HG02943 (cell line): ENCODE measurements around the gene POPDC2.

ENCODE experiments used
- ATAC-seq: cut with Tn5 transposase; IDR thresholded peaks from one replicate; pipeline ENCODE4 v1.9.1; 2021; ENCODE audit warnings: mild to moderate bottlenecking, low read depth, moderate library complexity; ENCODE audit not compliant: unreplicated experiment

Gene POPDC2

DNA sequence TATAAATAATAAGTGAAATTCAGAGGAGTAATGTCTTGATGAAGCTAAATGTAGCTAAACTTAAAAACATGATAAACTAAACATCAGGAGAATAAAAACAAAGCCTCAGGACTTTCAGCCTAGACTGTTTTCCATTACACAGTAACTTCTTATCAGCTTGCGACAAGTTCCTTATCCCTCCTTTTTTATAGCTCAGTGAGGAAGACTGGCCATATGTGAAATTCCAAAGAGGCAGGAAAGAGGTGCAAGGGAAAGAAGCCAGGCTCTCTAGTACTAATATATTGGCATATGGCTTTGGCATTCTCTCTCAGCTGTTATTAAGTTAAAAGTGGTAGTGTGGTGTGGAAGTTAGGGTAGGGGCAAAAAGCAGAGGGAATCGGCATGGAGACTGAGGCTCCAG lies 12.4 kb upstream of the POPDC2 start:
- ATAC-seq = no peak

DNA sequence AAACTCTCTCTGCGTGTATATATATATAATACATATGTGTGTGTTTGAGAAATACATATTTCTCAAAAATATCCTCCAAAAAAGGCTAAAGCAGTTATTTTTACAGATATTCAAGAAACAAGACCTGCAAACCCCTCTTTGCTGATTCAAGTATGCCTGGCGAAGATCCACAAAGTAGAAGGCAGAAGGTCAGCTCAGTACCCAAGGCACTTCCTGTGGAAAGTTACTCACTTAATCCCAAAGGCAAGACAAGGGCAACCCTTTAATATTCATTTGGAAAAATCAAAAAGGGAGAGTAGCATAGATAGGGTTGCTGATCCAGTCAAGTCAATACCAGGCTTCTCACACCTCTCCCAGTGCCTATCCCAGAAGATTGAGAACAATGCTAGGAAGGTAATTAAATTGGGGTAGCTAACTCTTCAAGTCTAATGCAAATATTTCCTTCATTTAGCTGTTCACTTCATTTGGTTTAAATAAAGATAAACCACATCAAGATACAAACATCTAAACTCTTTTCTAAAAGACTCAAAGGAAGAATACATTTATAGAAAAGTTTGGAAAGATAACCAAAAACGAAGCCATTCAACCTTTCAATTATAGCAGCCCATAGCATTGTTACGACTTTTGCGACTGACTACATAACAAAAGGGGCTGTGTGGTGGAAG lies 9.6 kb upstream of the POPDC2 start:
- ATAC-seq = no peak

- ATAC-seq = no peak
Observed at GRCh38 chr3:119665954-119666559, 5.7 kb upstream of the POPDC2 start.

- no peak for ATAC-seq
Observed at GRCh38 chr3:119664850-119665379, 4.5 kb upstream of the POPDC2 start.

- ATAC-seq = no peak
Observed at GRCh38 chr3:119664370-119664769, 4.0 kb upstream of the POPDC2 start.

DNA sequence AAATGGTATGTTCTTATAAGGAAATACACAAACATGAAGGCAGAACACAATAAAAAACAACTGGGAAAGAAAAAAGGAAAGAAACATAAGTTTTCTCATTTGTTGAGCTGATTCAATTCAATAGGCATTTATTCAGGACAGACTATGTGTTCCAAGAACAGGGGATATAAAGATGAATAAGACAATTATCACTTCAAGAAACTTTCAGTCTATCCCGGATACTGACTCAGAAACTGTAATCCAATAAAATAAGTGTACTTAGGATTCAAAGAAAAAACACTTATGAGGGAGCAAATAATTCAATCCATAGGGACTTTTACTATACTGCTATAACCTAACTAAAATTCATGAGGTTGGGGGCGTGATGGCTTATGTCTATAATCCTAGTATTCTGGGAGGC lies 3.5 kb upstream of the POPDC2 start:
- no peak for ATAC-seq

DNA sequence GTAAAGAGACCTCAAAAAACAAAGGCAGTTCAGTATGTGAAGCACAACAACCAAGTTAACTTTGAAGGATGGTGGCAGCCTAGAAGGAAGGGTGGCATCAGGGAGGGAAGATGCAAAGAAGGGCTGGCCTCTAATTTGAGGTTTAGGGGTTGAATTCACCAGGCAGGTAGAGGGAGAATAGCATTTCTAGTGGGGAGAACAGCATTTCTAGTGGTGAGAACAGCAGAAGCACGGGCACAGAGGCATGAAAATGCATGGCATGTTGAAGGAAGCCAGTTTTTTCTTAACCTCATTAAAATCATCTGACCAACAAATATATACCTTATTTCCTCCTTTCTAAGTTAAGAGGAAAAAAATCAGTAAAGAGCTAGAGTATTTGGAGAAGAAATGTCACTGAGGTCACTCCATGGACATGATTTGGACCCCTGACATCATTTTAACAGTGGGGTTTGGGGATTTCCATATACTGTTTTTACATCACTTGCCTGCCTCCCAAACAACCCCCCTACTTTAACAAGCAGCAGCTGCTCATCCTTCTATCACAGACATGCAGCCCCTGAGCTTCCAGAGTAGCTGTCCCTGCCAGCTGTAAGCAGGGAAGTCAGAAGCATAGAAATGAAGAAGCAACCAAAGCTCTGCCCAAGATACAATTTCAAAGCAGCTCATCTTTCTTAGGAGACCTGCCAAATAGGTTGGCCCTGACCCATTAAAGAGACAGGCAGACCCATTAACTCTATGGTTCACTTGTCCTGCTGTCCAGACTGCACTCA lies 2.4 kb upstream of the POPDC2 start:
- no peak for ATAC-seq

DNA sequence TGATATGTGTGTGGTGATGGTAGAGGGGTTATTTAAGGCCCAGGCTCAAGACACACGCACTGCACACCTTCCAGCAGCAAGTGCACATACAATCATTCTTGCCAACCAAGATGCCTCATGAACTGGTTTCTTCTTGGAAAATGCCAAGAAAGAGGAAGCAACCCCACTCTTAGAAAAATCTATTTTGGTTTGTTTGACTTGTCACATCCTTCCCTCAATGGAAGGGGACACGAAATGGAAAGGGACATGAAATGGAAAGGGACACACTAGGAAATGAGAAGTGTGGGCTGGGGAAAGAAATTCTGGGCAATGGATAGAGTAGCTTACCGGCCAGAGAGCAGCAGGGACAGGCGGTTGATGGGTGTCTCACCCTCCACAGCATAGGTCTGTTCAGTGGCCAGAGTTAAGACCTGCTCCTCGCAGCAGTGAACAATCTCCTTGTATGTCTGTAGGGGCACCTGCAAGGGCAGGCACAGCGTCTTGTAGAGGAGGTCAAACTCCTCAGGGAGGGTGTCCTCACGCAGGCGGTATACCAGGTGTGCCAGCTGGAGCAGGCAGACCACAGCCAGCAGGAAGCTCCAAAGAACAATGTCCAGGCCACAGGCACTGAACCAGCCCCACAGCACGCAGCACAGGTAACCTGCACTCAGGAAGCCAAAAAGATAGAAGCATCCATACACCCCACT lies 640 bp downstream of the POPDC2 start:
- ATAC-seq = no peak

- ATAC-seq = no peak
Observed at GRCh38 chr3:119658994-119659393, 1.4 kb downstream of the POPDC2 start.

GRCh38 chr3:119657887-119658702 lies 2.3 kb downstream of the POPDC2 start:
- ATAC-seq = no peak

DNA sequence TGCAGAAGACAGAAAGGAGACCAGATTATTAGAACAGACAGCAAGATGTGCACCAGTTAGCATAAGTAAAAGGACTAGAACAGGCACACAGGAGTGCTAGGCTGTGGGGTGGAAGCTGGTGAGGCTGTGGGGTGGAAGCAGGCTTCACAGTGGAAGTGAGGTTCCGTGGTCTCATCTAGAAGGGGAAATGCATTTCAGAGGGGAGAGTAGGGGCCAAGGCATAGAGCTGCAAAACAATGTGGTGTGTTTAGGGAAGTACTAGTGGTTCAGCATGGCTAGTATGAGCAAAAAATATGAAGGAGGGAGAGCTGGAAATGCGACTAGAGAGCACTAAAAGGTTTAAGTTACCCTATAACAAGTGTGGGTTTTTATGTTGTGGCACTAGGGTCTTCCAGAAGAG lies 6.5 kb downstream of the POPDC2 start:
- ATAC-seq = no peak

DNA sequence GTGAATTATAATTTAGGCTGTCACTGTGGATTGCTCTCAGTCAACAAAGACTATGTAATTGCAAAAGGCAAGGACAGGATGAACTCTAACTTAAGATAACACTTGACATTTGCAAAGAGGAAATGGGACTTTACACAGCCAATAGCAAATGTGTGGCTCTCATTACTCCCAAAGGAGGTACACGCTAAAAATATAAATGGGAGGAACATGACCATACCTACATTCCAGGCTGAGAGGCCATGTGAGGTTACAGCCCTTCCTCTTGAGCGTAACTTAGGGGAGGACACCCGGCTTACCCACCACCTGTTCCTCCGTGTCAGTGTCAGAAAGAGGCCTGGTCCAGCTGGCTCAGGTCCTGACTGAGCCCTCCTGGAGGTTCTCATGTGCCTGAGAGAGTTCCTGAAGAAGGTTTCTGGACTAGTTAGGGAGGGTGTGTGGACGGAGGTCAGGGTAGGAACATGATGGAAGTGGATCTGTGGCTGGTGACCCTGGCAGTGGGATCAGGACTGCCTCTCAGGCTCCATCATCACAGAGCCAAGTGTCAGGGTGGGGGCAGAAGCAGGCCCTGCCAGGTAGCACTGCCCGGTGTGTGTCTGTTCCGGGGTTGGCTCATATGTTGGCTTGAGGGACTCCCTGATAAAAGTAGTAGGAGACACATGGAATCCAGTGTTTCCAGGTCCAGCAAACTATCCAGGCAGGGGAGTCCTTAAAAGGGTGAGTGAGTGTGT lies 7.9 kb downstream of the POPDC2 start:
- ATAC-seq = no peak

DNA sequence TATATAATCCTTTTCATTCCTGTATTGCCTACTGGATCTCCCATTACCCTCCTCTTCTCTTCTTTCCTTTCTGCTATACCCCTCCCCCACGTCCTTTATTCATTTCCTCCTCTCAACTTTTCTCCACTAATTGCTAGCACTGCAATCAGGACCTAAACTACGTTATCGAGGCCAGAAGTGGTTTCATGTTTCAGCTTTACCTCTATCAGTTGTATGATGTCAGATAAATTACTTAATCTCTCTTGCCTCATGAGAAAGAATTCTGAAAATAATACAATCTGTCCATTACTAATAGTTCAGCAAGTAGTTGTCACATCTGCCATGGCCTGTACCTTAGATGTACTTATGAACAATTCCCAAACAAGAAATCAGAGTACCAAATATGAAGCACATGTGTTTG lies 10.6 kb downstream of the POPDC2 start:
- no peak for ATAC-seq

DNA sequence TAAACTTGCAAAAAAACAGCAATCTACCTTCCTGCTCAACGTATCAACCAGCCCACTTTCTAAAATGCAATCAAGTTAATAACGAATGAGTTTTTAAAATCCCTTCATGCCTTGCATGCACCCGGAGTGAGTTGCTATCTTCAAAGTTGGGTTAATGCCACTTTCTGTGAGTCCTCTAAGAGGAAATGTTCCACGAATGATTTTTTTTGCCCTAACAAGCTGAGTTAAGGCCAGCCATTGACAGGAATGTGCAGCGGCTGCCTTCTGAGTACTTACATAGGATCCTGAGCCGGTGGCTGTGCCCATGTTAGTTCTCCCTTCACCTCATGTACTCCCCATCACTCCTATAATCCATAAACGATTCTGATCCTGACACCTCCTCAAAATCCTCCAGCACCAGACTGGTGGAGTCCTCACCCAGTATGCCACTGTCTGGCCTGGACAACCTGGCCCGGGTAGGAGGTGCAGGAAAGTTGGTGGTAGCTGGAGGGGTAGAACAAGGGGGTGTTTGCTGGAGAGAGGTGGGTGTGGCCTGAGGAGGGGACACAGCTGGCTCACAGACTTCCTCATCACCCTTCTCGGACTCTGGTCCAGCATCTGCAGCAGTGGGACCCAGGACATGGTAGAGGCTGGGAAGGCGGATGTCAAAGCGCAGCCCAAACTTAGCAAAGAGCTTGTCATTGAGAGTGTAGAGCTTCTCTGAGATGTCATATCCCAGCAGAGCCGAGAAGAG lies 12.4 kb downstream of the POPDC2 start:
- ATAC-seq = no peak

- no peak for ATAC-seq
Observed at GRCh38 chr3:119647171-119647570, 13.2 kb downstream of the POPDC2 start.

DNA sequence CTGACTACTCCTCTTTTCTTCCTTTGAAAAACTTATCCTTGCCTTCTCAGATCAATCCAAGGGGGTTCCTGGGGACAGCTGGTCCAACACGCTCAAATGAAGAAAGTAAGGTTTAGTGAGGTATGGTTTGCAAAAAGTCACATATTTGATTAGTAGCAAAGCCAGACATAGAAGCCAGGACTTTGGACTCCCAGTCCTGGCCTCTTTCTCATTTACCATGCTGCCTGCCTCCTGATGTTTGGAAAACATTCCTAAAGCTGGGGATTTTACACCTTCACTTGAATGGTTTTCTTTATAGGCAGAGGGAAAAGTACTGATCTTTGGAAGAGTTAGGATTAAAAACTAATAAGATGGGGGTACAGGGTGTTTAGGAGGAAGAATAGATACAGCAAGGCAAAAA lies 14.6 kb downstream of the POPDC2 start:
- no peak for ATAC-seq

DNA sequence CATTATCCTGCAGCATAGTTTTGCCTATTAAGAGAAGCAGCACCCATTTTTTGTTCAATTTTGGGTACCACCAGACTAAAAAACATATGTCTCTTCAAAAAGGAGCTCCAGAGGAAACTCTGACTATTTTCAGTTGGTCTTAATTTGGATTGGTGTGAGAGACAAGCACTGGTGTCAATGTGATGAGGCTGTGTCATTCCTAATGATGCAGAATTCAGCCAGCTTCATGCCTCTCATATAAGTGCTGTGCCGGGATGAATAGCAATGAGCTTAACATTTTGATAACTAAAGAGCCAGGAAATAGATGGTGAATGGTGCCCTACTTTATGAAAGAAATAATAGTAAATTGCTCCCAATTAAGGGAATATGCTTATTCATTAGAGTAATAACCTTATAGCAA lies 15.9 kb downstream of the POPDC2 start:
- no peak for ATAC-seq

- no peak for ATAC-seq
Observed at GRCh38 chr3:119643528-119643927, 16.9 kb downstream of the POPDC2 start.
